ENCODE measurements around the gene PRMT2. TPM values are rescaled to one million over a fixed set of nuclear protein-coding genes. Genes with fewer than 3 reads are reported as not detected.

PRMT2 gene
- total RNA-seq, 4 donors from 2014 or later = 15.5 to 33.5 (median 25.1) TPM

GRCh38 chr21:46660505-46660904 is 25.0 kb downstream of the PRMT2 start:
- intact Hi-C loops (cut with DNase I; ENCODE audit: low total_unique reads) = no loop called here
- no peak for DNase-seq
- Histone ChIP-seq H3K36me3 (peaks cover 0 to 29% of the 10 kb centered on the region in 2 donors), H3K27me3 (no peaks in the 10 kb centered on the region), H3K4me3 (no peak overlapping the region), H3K27ac (no peak overlapping the region), H3K4me1 (no peaks in the 10 kb centered on the region), H3K9me3 (no peaks in the 10 kb centered on the region)
- no peak for ATAC-seq
- in situ Hi-C loops (cut with MboI; ENCODE audit: low sequenced_read_pairs in 4 of 4) = no loop called here
- TF ChIP-seq POLR2A (IDR thresholded peaks at IDR 0.05) = no peak
- TF ChIP-seq CTCF (IDR thresholded peaks at IDR 0.05 in 4 of 5, conservative IDR thresholded peaks at IDR 0.05 in 1 of 5) = no peak

- intact Hi-C loops (cut with DNase I; ENCODE audit: low total_unique reads) = no loop called here
- no peaks in the 10 kb centered on the region for H3K9me3 ChIP-seq
- no peak for DNase-seq
- H3K36me3 ChIP-seq = peaks cover 0 to 25% of the 10 kb centered on the region in 2 donors
- H3K27me3 ChIP-seq = no peaks in the 10 kb centered on the region
- H3K4me3 ChIP-seq = peak overlapping the region in 2 of 4 donors; percentile 12 to 34
- ATAC-seq = peak in 1 of 2 donors; percentile 55
- no peak overlapping the region for H3K27ac ChIP-seq
- no peaks in the 10 kb centered on the region for H3K4me1 ChIP-seq
- TF ChIP-seq POLR2A (IDR thresholded peaks at IDR 0.05) = no peak
- TF ChIP-seq CTCF (IDR thresholded peaks at IDR 0.05 in 4 of 5, conservative IDR thresholded peaks at IDR 0.05 in 1 of 5) = peak; percentile 39 to 62 (median 56)
- in situ Hi-C loops (cut with MboI; ENCODE audit: low sequenced_read_pairs in 4 of 4) = no loop called here
Measured at GRCh38 chr21:46661211-46661625, 25.7 kb downstream of the PRMT2 start.

DNA sequence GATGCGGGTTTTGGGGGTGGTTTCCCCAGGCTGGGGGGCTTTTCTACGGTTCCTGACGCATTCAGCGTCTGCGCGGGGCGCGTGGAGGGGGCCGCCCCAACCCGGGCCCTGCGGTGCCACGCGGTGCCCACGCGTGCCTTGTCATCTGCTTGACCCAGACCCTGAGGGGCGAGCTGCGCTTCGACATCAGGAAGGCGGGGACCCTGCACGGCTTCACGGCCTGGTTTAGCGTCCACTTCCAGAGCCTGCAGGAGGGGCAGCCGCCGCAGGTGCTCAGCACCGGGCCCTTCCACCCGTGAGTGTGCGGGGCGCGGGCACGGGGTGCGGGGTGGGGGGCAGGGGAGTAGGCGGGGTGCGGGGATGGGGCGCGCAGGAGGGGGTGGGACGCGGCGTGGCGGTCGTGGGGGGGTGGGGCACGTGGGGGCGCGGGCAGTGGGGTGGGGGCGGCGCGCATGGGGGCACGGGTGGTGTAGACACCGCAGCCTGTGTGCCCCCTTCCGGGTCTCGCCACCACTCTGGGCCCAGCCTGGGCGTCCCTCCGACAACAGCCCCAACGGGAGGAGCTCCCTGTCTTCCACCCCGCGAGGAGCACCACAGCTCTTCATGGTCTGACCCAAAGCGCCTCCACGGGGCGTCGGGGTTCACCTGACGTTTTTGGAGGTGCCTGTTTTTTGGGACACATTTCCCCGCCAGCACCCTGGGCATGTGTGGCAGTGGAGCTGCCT is 26.3 kb downstream of the PRMT2 start:
- peaks cover 0 to 21% of the 10 kb centered on the region in 2 donors for H3K36me3 ChIP-seq
- intact Hi-C loops (cut with DNase I; ENCODE audit: low total_unique reads) (no loop called here), in situ Hi-C loops (cut with MboI; ENCODE audit: low sequenced_read_pairs in 4 of 4) (no loop called here)
- no peaks in the 10 kb centered on the region for H3K9me3 ChIP-seq
- peaks cover 0 to 5% (median under 1%) of the 10 kb centered on the region in 3 donors for H3K27me3 ChIP-seq
- H3K4me1 ChIP-seq = no peaks in the 10 kb centered on the region
- peak overlapping the region in 2 of 4 donors; percentile 12 to 34 for H3K4me3 ChIP-seq
- TF ChIP-seq POLR2A (IDR thresholded peaks at IDR 0.05) (no peak), CTCF (IDR thresholded peaks at IDR 0.05 in 4 of 5, conservative IDR thresholded peaks at IDR 0.05 in 1 of 5) (no peak)
- H3K27ac ChIP-seq = no peak overlapping the region
- ATAC-seq (no peak), DNase-seq (no peak)

- DNase-seq (no peak), ATAC-seq (no peak)
- TF ChIP-seq CTCF (IDR thresholded peaks at IDR 0.05 in 4 of 5, conservative IDR thresholded peaks at IDR 0.05 in 1 of 5) (no peak), POLR2A (IDR thresholded peaks at IDR 0.05) (no peak)
- in situ Hi-C loops (cut with MboI; ENCODE audit: low sequenced_read_pairs in 4 of 4) (no loop called here), intact Hi-C loops (cut with DNase I; ENCODE audit: low total_unique reads) (no loop called here)
- Histone ChIP-seq H3K27ac (no peak overlapping the region), H3K36me3 (peaks cover 0 to 16% of the 10 kb centered on the region in 2 donors), H3K4me1 (peaks cover 0 to 4% of the 10 kb centered on the region in 2 donors), H3K9me3 (no peaks in the 10 kb centered on the region), H3K4me3 (no peak overlapping the region), H3K27me3 (peaks cover 0 to 11% (median 6%) of the 10 kb centered on the region in 3 donors)
Measured at GRCh38 chr21:46662367-46662654, 26.8 kb downstream of the PRMT2 start.
